ENCODE results near the gene KRTAP10-4. TPM values are rescaled to one million over a fixed set of nuclear protein-coding genes. Genes with fewer than 3 reads are reported as not detected.

KRTAP10-4 gene
- total RNA-seq, 1 donor, result not detected

DNA sequence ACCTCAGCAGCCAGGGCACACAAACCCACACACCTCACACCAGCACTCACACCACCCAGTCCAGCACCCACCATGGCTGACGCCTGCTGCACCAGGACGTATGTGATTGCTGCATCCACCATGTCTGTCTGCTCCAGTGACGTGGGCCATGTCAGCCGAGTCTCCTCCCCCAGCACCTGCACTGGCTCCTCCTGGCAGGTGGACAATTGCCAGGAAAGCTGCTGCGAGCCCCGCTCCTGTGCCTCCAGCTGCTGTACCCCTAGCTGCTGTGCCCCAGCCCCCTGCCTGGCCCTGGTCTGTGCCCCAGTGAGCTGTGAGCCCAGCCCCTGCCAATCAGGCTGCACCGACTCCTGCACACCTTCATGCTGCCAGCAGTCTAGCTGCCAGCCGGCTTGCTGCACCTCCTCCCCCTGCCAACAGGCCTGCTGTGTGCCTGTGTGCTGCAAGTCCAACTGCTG lies 38.5 kb downstream of the KRTAP10-4 start, which contains the start of gene KRTAP10-8:
Gene KRTAP10-8 (plus strand): TSS at position 51 of the 458 bp plus-strand sequence. CDS start 22 bp downstream, at position 73.
- no peak for DNase-seq (ENCODE audit: low read depth)
- H3K4me3 ChIP-seq (ENCODE audit: low read depth, low read length), result no peak within 1 kb of the TSS
- TF ChIP-seq, protein P1, sequence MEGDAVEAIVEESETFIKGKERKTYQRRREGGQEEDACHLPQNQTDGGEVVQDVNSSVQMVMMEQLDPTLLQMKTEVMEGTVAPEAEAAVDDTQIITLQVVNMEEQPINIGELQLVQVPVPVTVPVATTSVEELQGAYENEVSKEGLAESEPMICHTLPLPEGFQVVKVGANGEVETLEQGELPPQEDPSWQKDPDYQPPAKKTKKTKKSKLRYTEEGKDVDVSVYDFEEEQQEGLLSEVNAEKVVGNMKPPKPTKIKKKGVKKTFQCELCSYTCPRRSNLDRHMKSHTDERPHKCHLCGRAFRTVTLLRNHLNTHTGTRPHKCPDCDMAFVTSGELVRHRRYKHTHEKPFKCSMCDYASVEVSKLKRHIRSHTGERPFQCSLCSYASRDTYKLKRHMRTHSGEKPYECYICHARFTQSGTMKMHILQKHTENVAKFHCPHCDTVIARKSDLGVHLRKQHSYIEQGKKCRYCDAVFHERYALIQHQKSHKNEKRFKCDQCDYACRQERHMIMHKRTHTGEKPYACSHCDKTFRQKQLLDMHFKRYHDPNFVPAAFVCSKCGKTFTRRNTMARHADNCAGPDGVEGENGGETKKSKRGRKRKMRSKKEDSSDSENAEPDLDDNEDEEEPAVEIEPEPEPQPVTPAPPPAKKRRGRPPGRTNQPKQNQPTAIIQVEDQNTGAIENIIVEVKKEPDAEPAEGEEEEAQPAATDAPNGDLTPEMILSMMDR (IDR thresholded peaks at IDR 0.05; ENCODE audit: insufficient read depth, low read depth, low read length), result no peak

DNA sequence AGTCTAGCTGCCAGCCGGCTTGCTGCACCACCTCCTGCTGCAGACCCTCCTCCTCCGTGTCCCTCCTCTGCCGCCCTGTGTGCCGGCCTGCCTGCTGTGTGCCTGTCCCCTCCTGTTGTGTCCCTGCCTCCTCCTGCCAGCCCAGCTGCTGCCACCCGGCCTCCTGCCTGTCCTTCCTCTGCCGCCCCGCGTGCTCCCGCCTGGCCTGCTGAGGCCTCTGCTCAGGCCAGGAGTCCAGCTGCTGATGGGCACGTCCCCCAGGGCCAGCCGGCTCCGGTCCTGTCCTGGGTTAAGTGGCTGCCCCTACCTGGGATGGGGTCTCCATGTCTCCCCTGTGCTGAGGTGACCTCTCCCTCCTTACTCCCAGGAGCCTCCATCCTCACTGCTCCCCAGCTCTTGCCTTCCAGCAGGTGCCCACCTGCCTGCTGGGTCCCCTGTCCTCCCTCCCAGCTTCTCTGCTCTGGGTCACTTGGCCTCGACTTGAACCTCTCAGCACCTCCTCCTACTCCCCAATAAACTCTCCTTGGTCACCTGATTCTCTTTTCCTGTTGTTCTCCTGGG lies 39.2 kb downstream of the KRTAP10-4 start:
- DNase-seq (ENCODE audit: low read depth), result no peak
- H3K4me3 ChIP-seq (ENCODE audit: low read depth, low read length), result no peak overlapping the region
- TF ChIP-seq, protein P1 (IDR thresholded peaks at IDR 0.05; ENCODE audit: insufficient read depth, low read depth, low read length), result no peak

DNA sequence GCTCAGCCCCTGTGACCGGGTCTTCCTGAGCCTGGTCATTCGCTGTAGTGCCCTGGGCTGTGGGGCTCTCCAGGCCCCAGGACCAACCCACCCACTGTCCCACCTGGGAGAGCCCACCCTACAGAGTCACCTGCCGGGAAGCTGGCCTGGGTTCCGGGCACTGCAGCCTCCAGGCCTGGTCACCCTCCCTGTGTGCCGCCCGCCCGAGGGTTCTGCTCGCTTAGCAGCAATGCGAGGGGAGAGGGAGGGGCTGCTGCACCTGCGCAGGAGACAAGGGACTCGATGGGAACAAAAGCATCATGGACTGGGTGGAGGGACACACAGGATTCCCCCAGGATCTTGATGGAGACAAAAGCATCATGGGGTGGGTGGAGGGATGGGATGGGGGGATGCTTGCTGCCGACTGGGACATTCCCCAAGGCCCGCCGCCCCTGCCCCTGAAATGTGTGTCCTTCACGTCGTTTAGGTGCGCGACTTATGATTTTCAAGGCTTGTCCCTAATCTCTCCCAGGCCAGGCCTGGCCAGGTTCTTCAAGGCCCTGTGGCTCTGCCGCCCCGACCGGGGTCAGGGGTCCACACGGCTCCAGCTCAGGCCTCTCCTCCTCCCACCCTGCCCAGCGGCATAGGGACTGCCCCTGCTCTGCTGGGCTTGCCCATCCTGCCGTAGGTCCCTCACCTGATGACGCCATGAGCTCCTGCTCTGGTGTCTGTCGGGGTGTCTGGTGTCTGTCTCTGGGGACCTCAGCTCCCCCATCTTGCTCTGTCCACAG lies 40.0 kb downstream of the KRTAP10-4 start:
- no peak overlapping the region for H3K4me3 ChIP-seq (ENCODE audit: low read depth, low read length)
- TF ChIP-seq, protein P1 (IDR thresholded peaks at IDR 0.05; ENCODE audit: insufficient read depth, low read depth, low read length), result no peak
- DNase-seq (ENCODE audit: low read depth), result no peak

DNA sequence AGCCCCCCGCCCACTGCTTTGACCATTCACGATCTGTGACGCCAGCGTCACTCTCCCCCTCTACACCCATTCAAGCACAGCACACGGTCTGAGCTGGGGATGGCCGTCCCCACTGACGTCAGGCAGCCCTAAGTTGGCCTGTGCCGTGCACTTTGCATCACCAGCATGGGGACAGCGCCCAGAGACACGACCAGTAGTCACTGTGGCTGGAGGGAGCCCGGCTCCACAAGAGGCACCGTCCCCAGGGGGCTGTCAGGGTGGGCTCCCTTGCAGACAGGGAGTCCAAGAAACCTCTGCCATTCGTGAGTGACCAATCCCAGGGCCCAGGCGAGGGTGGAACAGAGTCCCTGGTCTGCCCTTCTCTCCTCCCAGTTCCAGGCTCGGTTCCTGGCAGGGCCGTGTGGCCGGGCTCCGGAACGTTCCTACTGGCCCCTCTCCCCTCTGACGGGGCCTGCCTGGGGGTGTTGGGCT lies 40.7 kb downstream of the KRTAP10-4 start:
- H3K4me3 ChIP-seq (ENCODE audit: low read depth, low read length), result no peak overlapping the region
- TF ChIP-seq, protein P1 (IDR thresholded peaks at IDR 0.05; ENCODE audit: insufficient read depth, low read depth, low read length), result no peak
- no peak for DNase-seq (ENCODE audit: low read depth)

DNA sequence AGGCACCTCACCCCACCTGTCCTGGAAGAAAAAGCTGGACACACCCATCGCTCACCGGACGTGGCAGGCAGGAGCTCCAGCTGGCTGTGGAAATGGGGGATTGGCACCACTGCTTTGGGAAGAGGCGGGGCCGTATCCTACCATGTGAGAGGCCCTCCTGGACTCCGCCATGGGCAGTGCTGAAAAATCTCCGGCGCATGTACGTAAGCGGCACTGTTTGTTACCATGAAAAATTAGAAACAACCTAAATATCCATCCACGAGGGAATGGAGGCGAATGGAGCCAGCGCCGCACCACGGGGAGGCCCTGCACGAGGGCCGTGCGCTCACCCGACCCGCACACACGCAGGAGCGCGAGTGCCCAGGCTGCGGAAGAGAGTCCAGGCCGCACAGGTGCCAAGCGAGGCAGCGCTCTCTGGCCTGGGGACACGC lies 41.4 kb downstream of the KRTAP10-4 start:
- no peak for DNase-seq (ENCODE audit: low read depth)
- TF ChIP-seq, protein P1 (IDR thresholded peaks at IDR 0.05; ENCODE audit: insufficient read depth, low read depth, low read length), result no peak
- H3K4me3 ChIP-seq (ENCODE audit: low read depth, low read length), result no peak overlapping the region

DNA sequence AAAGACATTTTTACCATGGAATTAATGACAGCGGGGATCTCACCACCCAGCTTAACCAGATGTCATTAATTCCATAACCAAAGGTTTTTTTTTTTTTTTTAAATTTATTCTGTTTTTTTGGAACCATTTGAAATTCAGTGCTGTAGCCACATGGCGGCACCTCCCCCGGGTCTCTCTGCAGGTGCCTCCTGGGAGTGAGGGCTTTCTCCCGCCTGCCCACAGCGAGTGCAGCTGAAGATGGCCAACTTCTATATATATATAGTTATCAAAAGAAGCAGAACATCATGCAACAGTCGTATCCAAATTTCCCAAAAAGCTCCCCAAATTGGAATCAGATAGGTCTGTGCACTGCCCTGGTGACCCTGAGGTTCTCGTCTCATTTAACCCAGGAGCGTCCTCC lies 41.9 kb downstream of the KRTAP10-4 start:
- DNase-seq (ENCODE audit: low read depth), result no peak
- no peak overlapping the region for H3K4me3 ChIP-seq (ENCODE audit: low read depth, low read length)
- TF ChIP-seq, protein P1 (IDR thresholded peaks at IDR 0.05; ENCODE audit: insufficient read depth, low read depth, low read length), result no peak
